NCI-H82 (cell line): ENCODE data around the gene RNASE8.

Experiments
- DNase-seq: peaks from one replicate; lab custom pipeline; 2025; lab: John Stamatoyannopoulos, UW

The RNASE8 gene

GRCh38 chr14:21053184-21054122, 4.2 kb upstream of the RNASE8 start:
- DNase-seq = no peak

DNA sequence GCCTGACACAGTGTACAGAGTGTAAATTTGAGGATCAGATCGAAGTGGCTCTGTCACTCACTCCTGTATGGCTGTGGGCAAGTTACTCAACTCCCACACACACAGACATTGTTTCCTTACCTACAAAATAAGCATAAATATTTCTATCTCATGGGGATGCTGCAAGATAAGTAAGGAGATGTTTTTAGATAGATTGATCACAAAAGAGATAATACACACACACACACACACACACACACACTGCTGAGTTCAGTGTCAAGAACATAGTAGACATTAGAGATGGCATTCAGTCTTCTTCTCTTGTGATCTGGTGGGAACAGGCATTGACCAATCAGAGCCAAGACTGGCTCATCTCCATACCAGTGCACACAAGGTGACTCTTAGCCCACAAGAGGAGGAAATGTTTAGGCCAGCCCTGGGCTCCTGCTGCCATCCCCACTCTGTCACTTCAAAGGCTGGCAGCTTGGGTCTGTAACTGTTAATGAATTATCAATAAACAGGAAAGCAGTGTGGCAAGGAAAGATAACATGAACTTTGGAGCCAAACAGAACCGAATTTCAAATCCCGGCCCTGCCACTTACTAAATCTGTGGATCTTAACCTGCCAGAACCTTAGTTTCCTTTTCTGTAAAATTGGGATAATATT, 3.4 kb upstream of the RNASE8 start:
- no peak for DNase-seq

DNA sequence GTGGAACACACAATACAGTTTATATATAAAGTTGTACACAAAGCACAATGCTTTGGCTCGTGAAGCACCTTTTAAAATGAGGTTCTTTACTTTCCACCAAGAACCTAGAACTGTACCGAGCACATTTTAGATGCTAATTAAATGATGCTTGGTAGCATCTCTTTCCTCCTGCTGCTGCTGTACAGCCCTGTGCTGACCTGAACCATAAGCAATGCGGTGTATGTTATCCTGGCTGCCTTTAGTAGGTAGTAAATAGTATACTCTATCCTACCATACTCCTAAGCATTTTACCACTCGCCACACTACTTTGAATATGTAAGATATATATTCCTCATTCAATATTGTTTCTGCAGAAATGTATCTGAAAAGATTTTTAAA, 2.9 kb upstream of the RNASE8 start:
- DNase-seq = no peak

DNA sequence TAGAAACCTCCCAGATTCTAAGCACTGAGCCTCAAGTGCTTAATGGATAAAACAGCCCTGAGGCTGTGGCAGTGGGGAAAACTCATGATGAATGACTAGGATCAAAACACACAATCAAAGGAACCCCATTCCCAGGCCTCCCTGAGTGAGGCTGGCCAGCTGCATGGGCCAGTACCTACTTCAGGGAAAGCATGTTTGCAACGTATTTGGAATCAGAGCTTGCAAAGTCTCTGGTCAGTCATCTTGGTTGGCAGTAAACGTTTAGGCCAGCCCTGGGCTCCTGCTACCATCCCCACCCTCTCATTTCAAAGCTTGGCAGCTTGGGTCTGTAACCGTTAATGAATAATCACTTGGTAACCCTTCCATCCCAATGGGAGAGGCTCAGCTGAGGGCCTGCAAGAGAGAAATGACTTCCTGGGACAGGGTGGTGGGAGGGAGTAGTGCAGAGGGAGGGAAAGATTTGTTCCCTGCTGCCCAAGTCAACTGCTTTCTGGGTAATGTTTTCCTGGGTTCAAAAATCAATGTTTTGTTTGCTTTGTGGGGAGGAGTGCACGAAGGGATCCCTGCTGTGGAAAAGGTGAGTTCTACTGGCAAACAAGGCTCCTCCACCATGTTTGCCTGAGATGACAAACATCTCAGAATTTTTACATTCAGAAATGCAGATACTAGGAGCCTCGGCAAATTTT, 2.0 kb upstream of the RNASE8 start:
- no peak for DNase-seq

DNA sequence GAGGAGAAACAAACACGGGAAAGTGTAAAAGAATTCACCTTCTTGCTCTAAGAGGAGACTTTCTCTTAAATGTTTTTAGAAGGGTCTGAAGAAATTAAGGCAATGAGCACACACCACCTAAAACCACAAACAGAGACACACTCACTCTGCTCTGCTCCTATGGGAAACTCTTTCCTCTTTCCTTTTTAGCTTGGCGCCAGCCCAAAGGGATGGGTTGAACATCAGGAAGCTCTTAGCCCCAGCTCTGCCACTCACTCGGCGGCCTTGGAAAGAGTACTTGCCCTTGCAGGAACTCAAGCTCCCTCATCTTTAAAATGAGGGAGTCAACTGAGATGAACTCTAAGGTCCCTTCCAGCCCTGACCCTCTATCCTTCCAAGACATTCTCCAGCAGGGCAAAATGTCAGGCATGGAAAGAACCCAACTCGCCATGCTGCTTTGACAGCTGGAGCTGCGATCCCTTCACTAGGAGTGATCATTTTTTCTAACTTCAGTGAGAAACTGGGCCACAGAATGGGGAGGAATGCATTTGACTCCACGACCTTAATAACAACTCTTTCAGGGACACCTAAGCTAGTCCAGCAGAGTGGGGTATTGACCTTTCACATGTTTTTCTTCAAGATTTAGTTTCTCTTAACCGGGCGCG, 980 bp upstream of the RNASE8 start:
- DNase-seq = no peak

DNA sequence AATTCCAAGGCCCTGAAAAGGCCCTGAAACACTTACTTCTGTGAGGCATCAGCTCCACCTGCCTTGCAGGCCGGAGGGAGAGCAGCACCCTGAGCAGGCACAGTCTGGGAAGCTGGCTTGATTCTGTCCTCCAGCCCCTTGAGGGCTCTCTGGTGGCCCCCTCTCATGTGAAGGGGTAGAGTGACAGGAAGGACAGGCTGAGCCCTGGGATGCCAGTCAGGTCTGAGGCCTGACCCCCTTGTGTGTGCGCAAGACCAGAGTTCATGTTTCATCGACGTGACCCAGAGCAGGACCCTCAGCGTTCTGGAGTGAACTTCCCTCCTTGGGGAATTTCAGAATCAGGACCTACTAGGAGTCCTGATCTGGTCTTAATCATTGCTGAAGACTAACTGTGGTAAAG, 1.3 kb downstream of the RNASE8 start:
- DNase-seq = no peak

DNA sequence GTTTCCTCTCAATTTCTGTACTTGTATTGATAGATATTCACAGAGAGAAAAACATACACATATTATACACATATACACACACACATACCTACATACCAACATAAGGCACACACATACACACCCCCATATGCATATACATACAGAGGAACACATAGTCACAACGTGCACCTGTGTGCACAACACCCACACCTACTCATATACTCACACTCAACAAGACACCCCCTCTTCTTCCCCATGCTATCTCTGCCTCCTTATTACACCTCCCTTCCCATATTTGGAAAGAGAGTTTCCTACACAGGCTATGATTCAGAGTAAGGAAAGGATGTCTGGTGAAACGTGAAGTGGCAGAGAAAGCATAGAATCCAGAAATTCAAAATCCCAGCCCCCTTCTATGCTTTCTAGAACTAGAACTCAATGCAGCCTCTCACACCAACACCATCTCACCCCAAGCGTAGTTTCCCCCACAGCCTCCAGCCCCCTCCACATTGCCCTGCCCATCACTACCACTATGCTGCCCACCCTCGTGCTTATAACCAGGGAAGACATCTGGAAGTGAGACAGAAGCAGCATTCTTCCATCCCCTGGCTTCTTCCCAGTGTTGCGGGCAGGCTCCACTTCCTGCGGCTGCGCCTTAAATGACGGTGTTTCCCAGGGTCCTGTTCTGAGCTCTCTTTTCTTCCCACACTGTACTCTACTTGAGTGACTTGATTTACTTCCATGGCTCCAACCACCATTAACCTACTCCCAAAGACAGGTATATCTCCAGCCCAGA, 2.4 kb downstream of the RNASE8 start:
- no peak for DNase-seq

DNA sequence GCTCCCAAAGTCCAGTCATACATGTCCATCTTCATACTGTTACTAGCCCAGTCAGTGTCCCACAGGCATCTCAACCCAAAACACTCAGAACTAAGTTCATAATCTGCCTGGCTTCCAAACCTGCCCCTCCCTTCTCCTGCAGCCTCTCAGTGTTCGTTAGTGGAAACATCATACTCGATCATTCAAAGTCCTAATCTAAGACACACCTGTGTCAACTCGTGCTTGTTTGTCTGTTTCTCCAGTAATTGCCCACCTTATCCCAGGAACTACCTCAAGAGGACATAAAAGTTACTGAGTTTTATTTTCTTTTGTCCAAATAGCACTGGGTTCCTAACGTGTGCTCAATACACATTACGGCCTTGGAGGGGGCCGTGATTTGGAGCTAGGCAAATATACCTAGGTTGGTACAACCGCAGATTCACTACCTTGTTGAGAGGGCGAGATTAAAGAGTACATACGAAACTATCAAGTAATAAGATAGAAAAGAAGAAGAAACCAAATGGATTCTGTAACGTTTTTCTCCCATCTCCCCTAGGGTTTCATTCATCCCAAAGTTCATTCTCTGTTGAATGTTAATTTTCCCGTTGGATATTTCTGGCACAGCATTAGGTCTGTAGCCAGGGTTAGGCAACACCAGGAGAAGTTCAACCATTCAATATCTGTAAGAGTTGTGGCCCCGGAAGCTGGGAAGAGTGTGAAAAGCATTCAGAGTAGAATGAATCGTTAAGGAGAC, 3.2 kb downstream of the RNASE8 start:
- DNase-seq = no peak

DNA sequence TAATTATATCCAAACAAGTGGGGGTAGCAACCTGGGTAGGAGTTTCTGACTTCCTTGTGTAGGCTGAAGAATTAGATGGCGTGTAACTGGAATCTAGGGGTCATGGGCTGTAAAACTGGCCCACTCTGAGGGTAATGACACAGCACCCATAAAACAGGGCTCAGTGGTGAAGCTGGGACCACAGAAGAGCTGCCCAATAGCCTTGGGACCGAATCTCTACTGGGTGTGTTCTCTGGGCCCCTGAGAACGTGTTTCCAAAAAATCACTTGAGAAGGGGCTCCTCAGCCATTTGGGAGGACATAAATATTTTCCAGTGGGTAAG, 3.7 kb downstream of the RNASE8 start:
- DNase-seq = no peak

DNA sequence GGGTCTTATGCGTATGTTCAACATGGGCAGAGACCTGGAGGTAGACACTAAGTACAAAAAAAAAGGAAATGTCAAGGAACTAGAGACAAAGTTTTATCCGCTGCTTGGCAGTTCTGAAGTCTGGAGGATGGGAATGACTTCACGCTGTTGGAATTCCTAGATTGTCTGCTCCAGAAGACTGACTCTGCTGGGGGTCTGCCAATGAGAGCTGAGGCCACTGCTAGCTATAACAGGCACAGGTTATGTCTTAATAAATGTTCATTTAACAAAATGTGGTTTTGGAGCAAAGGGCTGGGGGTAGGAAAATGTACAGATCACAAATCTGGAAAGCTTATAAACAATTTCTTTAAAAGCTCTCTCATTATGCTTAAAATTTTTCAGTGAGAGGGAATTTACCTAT, 5.9 kb downstream of the RNASE8 start:
- no peak for DNase-seq

DNA sequence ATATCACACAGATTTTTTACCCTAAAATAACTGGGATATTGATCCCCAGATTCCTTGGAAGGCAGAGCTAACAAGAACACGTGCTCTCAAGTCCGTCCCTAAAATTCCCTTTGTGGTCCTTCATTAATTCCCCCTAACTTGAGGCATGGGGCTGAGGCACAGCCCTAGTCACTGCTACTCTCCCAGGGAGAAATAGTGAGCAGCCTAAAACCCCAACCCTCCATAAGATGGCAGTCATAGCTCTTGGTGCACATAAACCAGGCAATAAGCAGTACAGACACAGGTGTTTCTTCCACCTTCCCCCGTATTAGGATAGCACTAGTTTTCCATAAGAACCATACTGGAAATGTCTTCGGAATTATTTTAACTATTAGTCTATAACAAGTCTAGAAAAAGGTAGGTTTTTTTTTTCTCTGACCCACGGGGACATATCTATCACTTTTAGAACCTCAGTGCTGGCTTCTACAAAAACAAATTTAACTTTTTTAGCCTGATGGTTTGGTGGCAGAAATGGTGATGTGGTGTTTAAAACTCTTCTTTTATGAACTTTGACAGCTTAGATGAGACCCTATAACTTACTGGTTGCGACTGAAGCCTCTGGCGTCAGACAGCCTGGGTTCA, 9.4 kb downstream of the RNASE8 start:
- peak; percentile 43 for DNase-seq

DNA sequence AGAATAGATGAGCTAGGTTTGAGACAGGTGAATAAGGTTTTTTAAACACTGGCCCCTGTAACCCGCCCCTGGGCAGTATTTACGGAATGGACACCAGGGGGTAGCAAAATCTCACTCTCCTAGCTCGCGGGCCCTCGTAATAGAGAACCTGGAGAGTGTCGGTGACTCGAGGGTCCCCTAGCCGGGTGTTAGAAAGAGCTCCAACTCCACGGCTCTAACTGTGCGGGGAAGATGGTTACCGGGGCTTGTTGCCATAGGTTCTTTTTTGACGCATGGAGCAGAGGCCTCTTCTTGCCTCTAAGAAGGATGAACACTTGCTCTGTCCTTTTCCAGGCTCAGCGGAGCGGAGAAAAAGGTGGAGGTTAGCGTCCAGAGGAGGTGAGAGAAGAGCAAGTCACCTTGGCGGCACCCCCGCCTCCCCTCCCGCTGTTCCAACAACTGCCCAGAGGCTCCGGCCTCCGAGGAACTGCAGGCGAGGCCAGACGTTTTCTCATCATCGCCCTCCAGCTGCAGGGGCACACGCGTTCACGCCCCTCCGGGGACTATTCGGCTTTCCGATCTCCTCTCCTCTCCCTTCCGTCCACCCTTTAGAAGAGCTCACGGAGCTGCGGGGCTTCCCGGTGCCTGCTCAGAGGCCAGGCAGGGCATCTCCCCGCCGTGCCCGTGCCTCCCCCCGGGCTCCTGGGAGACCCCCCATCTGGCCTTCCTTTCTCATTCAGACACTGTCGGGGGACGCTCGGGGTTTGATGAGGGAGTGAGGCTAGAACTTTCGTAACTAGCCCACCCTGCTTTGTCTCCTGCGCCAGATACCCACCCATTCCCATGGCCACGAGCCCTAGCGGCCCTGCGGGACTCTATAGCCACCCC, 11.1 kb downstream of the RNASE8 start:
- DNase-seq = peak; percentile 85

GRCh38 chr14:21069388-21070082, 11.9 kb downstream of the RNASE8 start:
- DNase-seq = peak; percentile 47

DNA sequence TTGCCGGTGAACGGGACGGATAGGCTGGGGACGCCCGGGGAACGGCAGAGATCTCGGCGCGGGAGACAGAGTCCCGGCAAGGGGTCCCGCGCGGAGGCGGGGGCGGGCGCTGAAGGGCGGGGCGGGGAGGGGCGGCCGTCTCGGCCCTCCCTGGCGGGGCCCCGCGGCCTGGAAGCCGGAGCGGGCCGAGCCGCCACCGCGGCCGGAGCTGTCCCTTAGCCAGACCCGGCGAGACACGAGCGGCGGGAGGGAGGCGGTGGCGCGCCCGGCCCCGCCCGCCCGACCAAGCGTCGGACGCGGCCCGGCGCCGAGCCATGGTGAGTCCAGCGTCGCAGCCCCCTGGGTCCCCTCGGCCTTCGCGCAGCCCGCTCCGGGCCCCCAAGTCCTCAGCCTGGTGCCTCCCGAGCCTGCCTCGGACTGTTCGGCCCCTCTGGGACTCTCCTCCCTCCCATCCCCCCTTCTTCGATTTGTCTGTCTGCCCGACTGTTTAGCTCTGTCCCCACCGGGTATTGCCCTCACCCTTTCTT, 12.5 kb downstream of the RNASE8 start, which contains the start of gene ARHGEF40:
Gene ARHGEF40, plus strand, starts transcription at position 222 of the 527 bp plus-strand sequence. Its CDS starts 93 bp downstream, at position 315.
- peak; percentile 47 for DNase-seq

GRCh38 chr14:21070610-21071224, 13.1 kb downstream of the RNASE8 start:
- DNase-seq = peak; percentile 49

DNA sequence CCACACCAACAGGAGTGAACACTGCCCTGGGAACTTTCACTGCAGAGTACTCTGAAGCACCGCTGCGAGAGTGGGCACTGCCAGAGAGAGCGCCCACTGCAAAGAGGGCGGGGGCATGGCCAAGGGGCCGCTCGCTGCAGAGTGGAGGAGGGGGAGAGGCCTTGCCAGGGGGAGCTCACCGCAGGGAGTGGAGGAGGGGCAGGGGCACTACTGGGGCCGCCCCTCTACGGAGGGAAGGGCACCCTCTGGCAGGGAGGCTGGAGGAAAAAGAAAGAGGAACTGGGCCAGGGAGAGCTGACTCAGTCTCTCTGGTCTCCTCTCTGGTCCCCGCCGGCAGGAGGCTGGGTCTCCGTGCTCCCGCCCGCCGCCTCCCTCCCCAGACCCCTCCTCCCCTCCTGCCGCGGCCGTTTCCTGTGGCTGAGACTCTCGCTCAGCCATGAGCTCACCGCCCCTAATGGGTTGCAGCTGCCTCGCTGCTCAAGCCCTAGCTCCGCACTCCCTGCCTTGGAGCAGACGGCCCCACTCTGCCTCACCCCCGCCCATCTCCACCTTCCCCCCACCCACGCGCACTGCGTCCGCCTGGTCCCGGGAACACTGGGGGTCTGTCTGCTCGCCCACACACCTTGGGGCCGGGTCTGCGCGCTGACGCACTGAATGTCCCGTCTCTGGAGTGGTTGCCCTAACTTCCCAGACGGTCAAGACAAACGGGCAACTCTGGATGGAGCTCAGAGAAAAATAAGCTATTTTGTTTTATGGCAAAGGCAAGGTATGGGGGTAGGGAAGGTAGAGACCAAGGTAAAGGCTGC, 13.8 kb downstream of the RNASE8 start:
- peak; percentile 85 for DNase-seq

DNA sequence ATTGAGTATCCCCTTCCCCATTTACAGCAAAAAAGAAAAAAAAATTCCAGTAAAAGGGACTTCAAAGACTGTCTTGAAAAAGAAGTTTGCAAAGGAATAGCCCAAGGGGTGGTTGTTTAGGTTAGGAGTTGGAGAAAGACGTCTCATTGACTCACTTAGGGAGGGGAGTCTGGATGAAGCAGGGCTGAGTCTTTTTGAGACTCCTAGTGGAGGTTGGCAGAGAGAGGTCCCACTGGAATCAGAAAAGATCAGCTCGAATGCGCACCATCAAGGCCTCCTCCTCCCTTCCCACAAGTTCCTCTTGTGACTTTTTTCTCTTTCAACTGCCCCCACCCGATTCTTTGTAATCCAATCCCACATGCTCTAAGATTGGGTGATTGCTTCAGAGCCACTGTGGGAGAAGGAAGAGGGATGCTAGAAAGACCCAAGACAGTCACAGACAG, 14.4 kb downstream of the RNASE8 start:
- no peak for DNase-seq
